Embryonic facial prominence (tissue), 1 donor: Measurements from ENCODE around the gene SCRN2.

Experiments
- DNase-seq: peaks from one replicate; pipeline ENCODE4 v3.0.0-alpha.2; 2016; ENCODE audit errors: extremely low spot score

Gene SCRN2

DNA sequence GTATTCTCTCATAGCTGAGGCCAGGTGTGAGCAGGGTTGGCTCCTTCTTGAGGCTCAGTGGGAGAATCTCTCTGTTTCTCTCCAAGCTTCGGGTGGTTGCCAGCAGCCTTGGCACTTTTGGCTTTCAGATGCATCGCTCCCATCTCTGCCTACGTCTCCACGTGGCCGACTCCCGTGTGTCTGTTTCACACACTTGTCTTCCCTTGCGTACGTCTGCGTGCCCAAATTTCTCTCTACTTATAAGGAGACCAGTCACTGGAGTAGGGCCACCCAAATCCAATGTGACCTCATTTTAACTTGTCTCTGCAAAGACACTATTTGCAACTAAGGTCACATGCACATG lies 34.2 kb downstream of the SCRN2 start:
- no peak for DNase-seq

GRCh38 chr17:47806026-47806912 lies 34.8 kb downstream of the SCRN2 start:
- DNase-seq = no peak

DNA sequence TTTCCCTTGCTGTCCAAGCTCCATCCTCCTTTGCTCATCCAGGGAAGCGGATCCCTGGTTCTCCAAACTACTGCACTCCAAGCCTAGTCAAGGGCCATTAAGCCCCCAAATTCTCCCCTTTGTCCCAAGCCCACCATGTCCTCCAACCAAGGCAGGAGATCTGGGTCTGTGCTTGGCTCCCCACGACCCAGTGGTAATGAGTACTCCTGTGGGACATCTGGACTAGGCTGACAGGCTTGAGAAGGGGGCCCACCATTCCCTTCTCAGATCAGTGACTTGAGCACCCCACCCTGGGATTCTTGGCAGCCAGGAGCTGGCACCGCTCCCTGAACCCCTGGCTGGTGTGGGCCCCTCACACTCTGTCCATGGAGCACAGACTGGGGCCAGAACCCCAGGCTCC lies 36.6 kb downstream of the SCRN2 start:
- no peak for DNase-seq

DNA sequence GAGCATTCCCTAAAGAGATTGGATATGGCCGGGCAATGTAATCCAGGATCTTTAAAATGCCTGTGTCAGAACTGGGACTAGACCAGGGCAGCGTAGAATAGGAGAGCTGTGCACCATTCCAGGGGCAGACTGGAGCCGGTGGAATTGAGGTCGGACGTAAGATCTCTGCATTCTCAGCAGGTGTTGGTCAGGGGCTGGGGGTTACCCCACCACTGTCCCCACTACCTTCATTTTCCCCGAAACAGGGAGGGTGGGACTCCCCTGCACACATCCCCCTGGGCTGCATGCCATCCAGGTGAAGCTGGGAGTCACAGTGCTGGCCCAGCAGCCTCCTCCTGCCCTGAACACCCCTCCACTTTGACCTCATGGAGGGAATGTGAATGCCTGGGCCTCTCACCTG lies 37.3 kb downstream of the SCRN2 start:
- no peak for DNase-seq

DNA sequence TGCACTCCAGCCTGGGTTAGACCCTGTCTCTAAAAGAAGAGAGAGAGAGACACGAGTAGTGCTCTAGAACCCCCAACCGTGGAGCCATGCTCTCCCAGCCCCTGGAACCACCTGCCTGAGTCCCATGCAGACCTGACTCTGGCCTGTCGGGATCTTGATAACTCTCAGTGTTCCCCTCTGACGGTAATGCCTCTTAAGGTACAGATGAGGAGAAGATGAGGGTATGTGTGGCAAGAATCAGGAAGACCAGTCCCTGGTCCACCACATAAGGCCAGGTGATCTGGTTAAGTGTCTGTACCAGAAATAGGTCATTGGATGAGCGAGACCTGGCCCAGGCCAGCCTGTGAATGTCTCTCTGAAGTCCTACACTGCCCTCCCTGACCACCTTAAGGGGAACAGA lies 37.9 kb downstream of the SCRN2 start:
- no peak for DNase-seq

GRCh38 chr17:47802341-47803022 lies 38.6 kb downstream of the SCRN2 start:
- DNase-seq = no peak

DNA sequence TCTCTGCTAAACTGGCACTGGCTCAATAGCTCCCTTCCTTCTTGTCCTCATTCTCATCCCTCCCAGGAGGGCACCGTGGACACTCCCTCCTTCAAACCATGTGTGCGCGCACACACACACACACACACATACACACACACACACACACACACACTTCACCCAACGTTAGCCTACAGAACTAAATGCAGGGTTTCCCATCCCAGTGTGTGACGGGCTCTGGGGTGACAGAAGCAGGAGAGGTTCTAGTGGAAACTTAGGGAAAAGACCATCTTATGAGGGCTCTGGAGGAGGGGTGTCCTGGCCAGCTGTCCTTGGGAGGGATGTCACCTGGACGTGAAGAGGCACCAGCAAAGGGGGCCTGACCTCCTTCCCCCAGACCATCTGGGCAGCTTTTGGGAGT lies 39.2 kb downstream of the SCRN2 start:
- DNase-seq = no peak

DNA sequence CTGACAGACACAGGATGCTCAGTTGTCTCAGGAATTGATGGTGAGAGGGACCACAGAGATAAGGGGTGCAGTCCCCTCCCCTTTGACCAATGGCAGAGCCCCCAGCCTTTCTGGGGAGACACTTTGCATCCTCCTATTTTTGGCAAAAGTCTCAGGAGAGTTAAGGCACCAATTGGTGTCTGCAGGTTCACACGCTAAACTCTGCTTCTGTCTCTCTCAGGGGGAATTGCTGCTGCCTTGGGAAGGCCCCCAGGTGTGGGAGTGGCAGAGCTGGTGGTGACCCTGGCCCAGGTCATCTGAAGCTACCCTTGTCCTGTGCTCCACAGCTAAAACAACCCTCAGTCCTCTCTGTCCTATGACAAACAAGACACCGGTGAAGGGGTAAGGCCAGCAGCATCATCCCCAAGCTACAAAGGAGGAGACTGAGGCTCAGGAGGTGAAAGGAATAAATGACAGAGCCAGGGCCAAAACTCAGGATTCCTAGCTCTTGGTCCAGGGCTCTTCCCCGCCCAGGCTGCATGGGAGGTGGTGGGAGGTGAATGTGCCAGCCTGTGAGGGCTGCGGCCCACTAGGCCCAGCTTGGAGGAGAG lies 39.8 kb downstream of the SCRN2 start:
- no peak for DNase-seq

GRCh38 chr17:47800686-47801085 lies 40.4 kb downstream of the SCRN2 start:
- DNase-seq = no peak

DNA sequence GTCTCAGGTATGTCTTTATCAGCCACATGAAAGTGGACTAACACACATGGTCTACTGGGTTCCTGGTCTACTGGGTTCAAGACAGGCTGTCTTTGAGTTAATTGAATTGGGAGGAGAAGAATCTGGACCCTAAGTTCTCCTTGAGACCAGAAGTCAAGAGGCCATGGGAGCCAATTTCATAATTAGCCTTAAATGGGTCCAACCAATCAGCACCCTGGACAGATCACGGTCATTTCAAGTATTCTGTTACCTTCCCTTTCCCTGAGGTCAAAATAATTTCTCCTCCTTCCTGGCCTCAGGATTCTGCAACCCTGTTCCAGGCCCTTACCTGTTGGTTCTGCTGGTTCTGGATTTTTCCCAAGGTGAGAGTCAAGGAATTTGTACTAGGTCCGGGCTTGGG lies 43.3 kb downstream of the SCRN2 start:
- DNase-seq = no peak

DNA sequence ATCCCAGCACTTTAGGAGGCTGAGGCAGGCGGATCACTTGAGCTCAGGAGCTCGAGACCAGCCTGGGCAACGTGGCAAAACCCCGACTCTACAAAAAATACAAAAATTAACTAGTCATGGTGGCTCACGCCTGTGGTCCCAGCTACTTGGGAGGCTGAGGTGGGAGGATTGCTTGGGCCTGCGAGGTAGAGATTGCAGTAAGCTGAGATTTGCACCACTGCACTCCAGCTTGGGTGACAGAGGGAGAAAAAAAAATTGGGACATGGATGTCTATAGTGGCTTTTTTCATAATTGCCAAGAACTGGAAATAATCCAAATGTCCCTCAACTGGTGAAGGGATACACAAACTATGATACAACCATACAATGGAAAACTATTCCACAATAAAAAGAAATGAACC lies 48.1 kb downstream of the SCRN2 start:
- DNase-seq = no peak

GRCh38 chr17:47792457-47792856 lies 48.6 kb downstream of the SCRN2 start:
- no peak for DNase-seq

DNA sequence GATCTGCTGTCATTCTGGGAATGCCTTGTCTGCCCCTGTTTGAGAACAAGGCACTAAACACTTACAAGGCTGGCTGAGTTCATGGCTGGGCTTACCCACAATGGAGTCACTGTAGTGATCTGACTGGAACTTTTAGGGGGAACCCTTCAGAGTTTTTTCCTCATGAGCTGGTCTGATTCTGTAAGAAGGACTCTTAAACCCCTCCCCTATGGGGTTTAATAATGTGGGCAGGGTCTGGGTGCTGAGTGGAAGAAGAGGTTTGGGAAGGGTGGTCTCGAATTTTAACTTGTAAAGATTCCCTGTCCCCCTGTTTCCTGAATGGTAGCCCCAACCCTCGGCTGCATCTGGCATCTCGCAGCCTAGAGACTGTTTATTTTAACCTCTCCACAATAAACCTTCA lies 50.0 kb downstream of the SCRN2 start:
- no peak for DNase-seq

DNA sequence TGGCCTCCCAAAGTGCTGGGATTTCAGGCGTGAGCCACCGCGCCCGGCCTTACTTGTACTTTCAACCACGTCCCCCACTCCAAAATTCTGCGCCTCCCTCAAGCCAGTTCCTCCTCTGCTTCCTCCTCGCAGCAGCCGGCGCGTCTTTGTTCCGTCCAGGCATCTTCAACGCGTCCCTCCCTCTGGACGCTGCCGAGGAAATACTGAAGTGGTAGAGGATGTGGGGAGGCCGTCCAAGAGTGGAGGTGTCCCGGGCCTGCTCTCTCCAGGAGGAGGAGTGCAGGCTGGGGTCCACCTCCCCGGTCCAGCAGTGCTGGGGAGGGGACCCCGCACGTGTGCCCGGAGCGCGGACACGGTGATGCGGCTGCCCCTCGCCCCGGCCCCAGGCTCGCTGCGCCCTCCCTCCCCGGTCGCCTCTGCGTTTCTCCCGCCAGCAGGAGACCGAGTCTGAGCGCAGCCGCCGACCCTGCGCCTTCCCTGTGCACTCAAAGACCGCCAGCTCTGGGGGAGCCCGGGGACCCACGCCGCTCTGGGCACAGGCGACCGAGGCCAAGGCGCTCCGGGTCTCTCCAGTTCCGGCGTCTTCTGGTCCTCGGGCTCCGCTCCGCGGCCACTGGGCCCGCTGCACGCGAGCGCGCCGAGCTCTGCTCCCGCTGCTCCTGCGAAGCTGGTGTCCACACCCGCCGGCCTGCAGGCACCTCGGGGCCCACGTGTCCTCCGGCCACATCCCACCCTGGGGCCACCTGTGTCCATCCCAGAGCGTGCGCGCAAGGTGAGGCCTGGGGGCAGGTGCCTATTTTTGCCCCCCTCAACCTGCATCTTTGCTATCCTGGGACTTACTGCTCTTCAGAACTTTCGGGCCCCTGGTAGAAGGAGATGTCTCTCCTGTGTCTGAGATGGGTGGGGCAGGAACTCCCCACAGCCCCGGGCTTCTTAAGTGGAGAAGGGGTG lies 51.2 kb downstream of the SCRN2 start:
- no peak for DNase-seq
